Measurements from ENCODE around the gene RPRD2. TPM values are rescaled to one million over a fixed set of nuclear protein-coding genes. Genes with fewer than 3 reads are reported as not detected.
A peak's percentile ranks its signal among the peaks of the same experiment; 100 is the strongest.

Gene RPRD2
- total and polyA plus RNA-seq, 9 of the 15 experiments (the other 6 are each of a cell fraction or from before 2014, with no cell fraction given), result 1.5 to 21.6 (median 7.7) TPM

- TF ChIP-seq ZFP91 (CRISPR knock-in tag; IDR thresholded peaks at IDR 0.05), result peak; percentile 75; the same call in 1 of the 2 replicates
- TF ChIP-seq KLF6 (CRISPR knock-in tag; IDR thresholded peaks at IDR 0.05; ENCODE audit: borderline replicate concordance), result no peak
- peak; percentile 86 for TF ChIP-seq SP2 (IDR thresholded peaks at IDR 0.05; ENCODE audit: extremely low read depth, low read depth, low read length, poor library complexity, severe bottlenecking)
- TF ChIP-seq ZNF197 (CRISPR knock-in tag; IDR thresholded peaks at IDR 0.05; ENCODE audit: low read depth), result no peak
- no peak for TF ChIP-seq ETS2 (tag; IDR thresholded peaks at IDR 0.05; ENCODE audit: borderline replicate concordance, poor library complexity, severe bottlenecking)
- TF ChIP-seq BRD4 (IDR thresholded peaks at IDR 0.05), result peak; percentile 28; the same call in 1 of the 2 replicates
- no peak for TF ChIP-seq KLF13 (tag; IDR thresholded peaks at IDR 0.05; ENCODE audit: borderline replicate concordance, low read depth)
- no peak for TF ChIP-seq BRCA1 (IDR thresholded peaks at IDR 0.05)
- TF ChIP-seq BRCA1 (CRISPR knock-in tag; IDR thresholded peaks at IDR 0.05), result no peak
- peak; percentile 58; the same call in 1 of the 2 replicates for TF ChIP-seq RREB1 (CRISPR knock-in tag; IDR thresholded peaks at IDR 0.05)
- TF ChIP-seq PHB (CRISPR knock-in tag; IDR thresholded peaks at IDR 0.05), result no peak
- TF ChIP-seq JUN (IDR thresholded peaks at IDR 0.05; ENCODE audit: borderline replicate concordance, low read depth, low read length), result peak; percentile 66; the same call in 1 of the 2 replicates
- TF ChIP-seq JUN (CRISPR knock-in tag; IDR thresholded peaks at IDR 0.05; ENCODE audit: borderline replicate concordance), result no peak
- TF ChIP-seq PTBP1 (IDR thresholded peaks at IDR 0.05; ENCODE audit: low read depth, low read length), result no peak
- TF ChIP-seq GATA2 (CRISPR knock-in tag; IDR thresholded peaks at IDR 0.05), result no peak
- no peak for TF ChIP-seq IFI16 (CRISPR knock-in tag; IDR thresholded peaks at IDR 0.05)
- no peak for TF ChIP-seq ZSCAN32 (CRISPR knock-in tag; IDR thresholded peaks at IDR 0.05)
- no peak for TF ChIP-seq TRIM25 (IDR thresholded peaks at IDR 0.05; ENCODE audit: borderline replicate concordance)
- TF ChIP-seq ZNF140 (CRISPR knock-in tag; IDR thresholded peaks at IDR 0.05), result no peak
Observed at GRCh38 chr1:150486966-150487762, 123.2 kb downstream of the RPRD2 start, which contains the start of gene TARS2 (continued).
